Peyer's patch (tissue), 4 donors: ENCODE measurements around the gene TRABD2A.

Experiments used
- POLR2A ChIP-seq, 2 donors: fragments of 450-650 bp; IDR thresholded peaks; one replicate each; pipeline ENCODE4 v1.5.1; 2017; ENCODE audit warnings: antibody characterized with exemption in 2 of 2, mild to moderate bottlenecking in 2 of 2, moderate library complexity in 2 of 2
- TF ChIP-seq, protein P1 (sequence below), 6 experiments: fragments of 450-650 bp in 4 of 6; fragments of 200-600 bp in 2 of 6; sonication (generic) in 1 of 6; IDR thresholded peaks; one replicate each; pipeline ENCODE4 v1.5.1; 2017 to 2019; ENCODE audit warnings: antibody characterized with exemption in 6 of 6, mild to moderate bottlenecking in 3 of 6, moderate library complexity in 1 of 6

- TF ChIP-seq POLR2A (IDR thresholded peaks at IDR 0.05), result peak; percentile 98 to 99
- TF ChIP-seq, protein P1, sequence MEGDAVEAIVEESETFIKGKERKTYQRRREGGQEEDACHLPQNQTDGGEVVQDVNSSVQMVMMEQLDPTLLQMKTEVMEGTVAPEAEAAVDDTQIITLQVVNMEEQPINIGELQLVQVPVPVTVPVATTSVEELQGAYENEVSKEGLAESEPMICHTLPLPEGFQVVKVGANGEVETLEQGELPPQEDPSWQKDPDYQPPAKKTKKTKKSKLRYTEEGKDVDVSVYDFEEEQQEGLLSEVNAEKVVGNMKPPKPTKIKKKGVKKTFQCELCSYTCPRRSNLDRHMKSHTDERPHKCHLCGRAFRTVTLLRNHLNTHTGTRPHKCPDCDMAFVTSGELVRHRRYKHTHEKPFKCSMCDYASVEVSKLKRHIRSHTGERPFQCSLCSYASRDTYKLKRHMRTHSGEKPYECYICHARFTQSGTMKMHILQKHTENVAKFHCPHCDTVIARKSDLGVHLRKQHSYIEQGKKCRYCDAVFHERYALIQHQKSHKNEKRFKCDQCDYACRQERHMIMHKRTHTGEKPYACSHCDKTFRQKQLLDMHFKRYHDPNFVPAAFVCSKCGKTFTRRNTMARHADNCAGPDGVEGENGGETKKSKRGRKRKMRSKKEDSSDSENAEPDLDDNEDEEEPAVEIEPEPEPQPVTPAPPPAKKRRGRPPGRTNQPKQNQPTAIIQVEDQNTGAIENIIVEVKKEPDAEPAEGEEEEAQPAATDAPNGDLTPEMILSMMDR (IDR thresholded peaks at IDR 0.05), result peak in 4 of 6 experiments; percentile 22 to 45 (median 32)
These were observed 24.6 kb upstream of the TRABD2A start, which contains the start of gene TMSB10 for GRCh38 chr2:84905181-84906107.
